ENCODE data around the gene PRRX2. TPM values are rescaled to one million over a fixed set of nuclear protein-coding genes. Genes with fewer than 3 reads are reported as not detected.

Gene PRRX2
- polyA plus RNA-seq, 1 donor (not counting 4 experiments of a cell fraction or from before 2014, with no cell fraction given) = not detected

DNA sequence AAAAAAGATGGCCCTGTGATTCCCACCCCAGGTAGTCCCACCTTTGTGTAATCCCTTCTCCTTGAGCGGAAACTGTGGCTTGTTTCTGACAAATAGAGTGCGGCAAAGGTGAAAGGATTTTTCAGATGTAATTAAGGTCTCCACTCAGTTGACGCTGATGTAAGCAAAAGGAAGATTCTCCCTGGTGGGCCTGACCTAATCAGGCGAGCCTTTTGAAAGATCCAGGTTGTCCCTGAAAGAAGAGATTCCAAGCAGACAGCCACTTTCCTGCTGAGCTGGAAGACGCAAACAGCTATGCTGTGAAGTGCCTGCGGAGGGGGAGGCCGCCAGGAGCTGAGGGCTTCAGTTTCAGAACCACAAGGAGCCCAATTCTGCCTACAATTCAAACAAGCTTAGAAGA is 63.3 kb downstream of the PRRX2 start:
- FAIRE-seq (no peak), DNase-seq (ENCODE audit: low read depth, low spot score) (no peak)
- Histone ChIP-seq H3K4me1 (ENCODE audit: control insufficient read depth, extremely low read depth, insufficient read depth, low read length) (peaks cover 5% of the 10 kb centered on the region), H3K9me1 (ENCODE audit: control insufficient read depth, extremely low read depth, insufficient read depth, low read length) (no peaks in the 10 kb centered on the region), H3K4me3 (ENCODE audit: control insufficient read depth in 2 of 3, extremely low read depth in 1 of 3, insufficient read depth in 2 of 3, low read depth in 1 of 3, low read length in 3 of 3) (no peak overlapping the region), H3K27me3 (ENCODE audit: control insufficient read depth, extremely low read depth, insufficient read depth, low read length) (no peaks in the 10 kb centered on the region), H3K9ac (ENCODE audit: control insufficient read depth, extremely low read depth, insufficient read depth, low read length) (no peak overlapping the region), H3K9me3 (ENCODE audit: control insufficient read depth, low read depth, low read length) (no peaks in the 10 kb centered on the region), H3K27ac (ENCODE audit: control insufficient read depth, insufficient read depth, low read length) (no peak overlapping the region), H3K79me2 (ENCODE audit: control insufficient read depth, insufficient read depth, low read length) (no peaks in the 10 kb centered on the region), H4K20me1 (ENCODE audit: control insufficient read depth, extremely low read depth, insufficient read depth, low read length) (no peaks in the 10 kb centered on the region), H3K4me2 (ENCODE audit: control insufficient read depth, extremely low read depth, insufficient read depth, low read depth, low read length) (no peak overlapping the region), H2AFZ (ENCODE audit: control insufficient read depth, low read length) (no peak overlapping the region), H3K36me3 (ENCODE audit: control insufficient read depth in 2 of 2, extremely low read depth in 1 of 2, insufficient read depth in 2 of 2, low read length in 2 of 2) (no peaks in the 10 kb centered on the region)
- no peak for TF ChIP-seq CTCF (optimal IDR thresholded peaks at IDR 0.05 in 1 of 3, IDR thresholded peaks at IDR 0.05 in 1 of 3, conservative IDR thresholded peaks at IDR 0.05 in 1 of 3; ENCODE audit: extremely low read depth in 1 of 3, insufficient read depth in 2 of 3, low read length in 3 of 3)
- TF ChIP-seq EZH2 (IDR thresholded peaks at IDR 0.05; ENCODE audit: low read length) = no peak
- dilution Hi-C loops (cut with MboI; ENCODE audit: extremely low pct_ligation_motif_present, low sequenced_read_pairs) = loop anchor here (10.0 kb wide), 1 partner anchor 94 kb away; no protein-coding TSS in a partner anchor

GRCh38 chr9:129731477-129732085 is 66.1 kb downstream of the PRRX2 start:
- Histone ChIP-seq H3K9me3 (ENCODE audit: control insufficient read depth, low read depth, low read length) (no peaks in the 10 kb centered on the region), H3K4me2 (ENCODE audit: control insufficient read depth, extremely low read depth, insufficient read depth, low read depth, low read length) (no peak overlapping the region), H3K27ac (ENCODE audit: control insufficient read depth, insufficient read depth, low read length) (no peak overlapping the region), H3K79me2 (ENCODE audit: control insufficient read depth, insufficient read depth, low read length) (no peaks in the 10 kb centered on the region), H2AFZ (ENCODE audit: control insufficient read depth, low read length) (no peak overlapping the region), H4K20me1 (ENCODE audit: control insufficient read depth, extremely low read depth, insufficient read depth, low read length) (no peaks in the 10 kb centered on the region), H3K9me1 (ENCODE audit: control insufficient read depth, extremely low read depth, insufficient read depth, low read length) (no peaks in the 10 kb centered on the region), H3K9ac (ENCODE audit: control insufficient read depth, extremely low read depth, insufficient read depth, low read length) (no peak overlapping the region), H3K27me3 (ENCODE audit: control insufficient read depth, extremely low read depth, insufficient read depth, low read length) (no peaks in the 10 kb centered on the region), H3K4me3 (ENCODE audit: control insufficient read depth in 2 of 3, extremely low read depth in 1 of 3, insufficient read depth in 2 of 3, low read depth in 1 of 3, low read length in 3 of 3) (no peak overlapping the region), H3K36me3 (ENCODE audit: control insufficient read depth in 2 of 2, extremely low read depth in 1 of 2, insufficient read depth in 2 of 2, low read length in 2 of 2) (no peaks in the 10 kb centered on the region), H3K4me1 (ENCODE audit: control insufficient read depth, extremely low read depth, insufficient read depth, low read length) (peaks cover 4% of the 10 kb centered on the region)
- TF ChIP-seq EZH2 (IDR thresholded peaks at IDR 0.05; ENCODE audit: low read length) (no peak), CTCF (optimal IDR thresholded peaks at IDR 0.05 in 1 of 3, IDR thresholded peaks at IDR 0.05 in 1 of 3, conservative IDR thresholded peaks at IDR 0.05 in 1 of 3; ENCODE audit: extremely low read depth in 1 of 3, insufficient read depth in 2 of 3, low read length in 3 of 3) (no peak)
- dilution Hi-C loops (cut with MboI; ENCODE audit: extremely low pct_ligation_motif_present, low sequenced_read_pairs) = no loop called here
- no peak for DNase-seq (ENCODE audit: low read depth, low spot score)
- no peak for FAIRE-seq
